Activated CD8-positive, alpha-beta memory T cell treated with anti-CD3 and anti-CD28 coated beads, Interleukin-2, amount 10 ng/mL, durations not matched to agents 7 days and 5 days (primary cell): ENCODE measurements around the gene FHOD3. TPM values are rescaled to one million over a fixed set of nuclear protein-coding genes. Genes with fewer than 3 reads are reported as not detected.

Experiments used
- ATAC-seq: fragments of 150-1000 bp; cut with Tn5 transposase; one replicate; pipeline ENCODE4 v1.10.0; 2021; ENCODE audit warnings: moderate library complexity
- CTCF ChIA-PET: fragments of 350-600 bp; sonication (Branson Sonifier 250); formaldehyde crosslinking; loops from one replicate; lab custom pipeline; 2021; ENCODE audit warnings: antibody characterized with exemption; lab: Charles Lee
- DNase-seq: peaks from one replicate; pipeline ENCODE4 v3.0.0-alpha.2; 2020
- H3K27ac Mint-ChIP-seq: one replicate; pipeline ENCODE4 v1.8.0; 2021; ENCODE audit warnings: mild to moderate bottlenecking, mixed read lengths
- H3K27me3 Mint-ChIP-seq: one replicate; pipeline ENCODE4 v1.8.0; 2021; ENCODE audit warnings: mixed read lengths
- H3K36me3 Mint-ChIP-seq: one replicate; pipeline ENCODE4 v1.8.0; 2021; ENCODE audit warnings: mild to moderate bottlenecking, mixed read lengths
- H3K4me1 Mint-ChIP-seq: one replicate; pipeline ENCODE4 v1.8.0; 2021; ENCODE audit warnings: mixed read lengths
- H3K4me3 Mint-ChIP-seq: one replicate; pipeline ENCODE4 v1.8.0; 2021; ENCODE audit warnings: mild to moderate bottlenecking, moderate library complexity, mixed read lengths
- H3K9me3 Mint-ChIP-seq: one replicate; pipeline ENCODE4 v1.8.0; 2022; ENCODE audit warnings: low read depth, mixed read lengths
- total RNA-seq, 2 experiments: library from RNA; stranded (reverse); gene quantifications; one replicate each; pipeline ENCODE4 v1.2.3, GENCODE V29; 2021

The FHOD3 gene
- total RNA-seq, 2 experiments from 2014 or later, result not detected

DNA sequence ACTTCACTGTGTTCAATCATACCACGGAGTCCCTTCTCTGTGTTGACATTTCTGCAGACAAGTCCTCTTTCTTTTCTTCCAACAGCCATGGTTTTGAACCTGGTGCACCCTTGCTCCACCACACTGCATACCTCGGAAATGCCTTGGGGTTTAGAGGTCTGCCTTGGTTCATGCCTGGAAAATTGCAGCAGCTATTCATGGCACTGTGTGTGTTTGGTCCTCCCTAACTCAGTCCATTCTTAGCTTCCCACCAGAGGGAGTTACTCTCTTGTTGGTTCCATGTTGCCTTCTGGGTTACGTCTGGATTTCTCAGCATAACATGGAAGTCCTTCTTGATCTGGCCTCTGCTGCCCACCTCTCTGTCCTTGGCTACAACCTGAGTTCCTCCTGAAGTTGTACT, 206.0 kb downstream of the FHOD3 start:
- no peak for ATAC-seq
- DNase-seq, result no peak
- CTCF ChIA-PET, result no interaction called here
- no peak overlapping the region for H3K4me3 Mint-ChIP-seq
- H3K27me3 Mint-ChIP-seq, result peaks cover 4% of the 10 kb centered on the region
- no peaks in the 10 kb centered on the region for H3K36me3 Mint-ChIP-seq
- no peak overlapping the region for H3K27ac Mint-ChIP-seq
- no peaks in the 10 kb centered on the region for H3K9me3 Mint-ChIP-seq
- H3K4me1 Mint-ChIP-seq, result no peaks in the 10 kb centered on the region

DNA sequence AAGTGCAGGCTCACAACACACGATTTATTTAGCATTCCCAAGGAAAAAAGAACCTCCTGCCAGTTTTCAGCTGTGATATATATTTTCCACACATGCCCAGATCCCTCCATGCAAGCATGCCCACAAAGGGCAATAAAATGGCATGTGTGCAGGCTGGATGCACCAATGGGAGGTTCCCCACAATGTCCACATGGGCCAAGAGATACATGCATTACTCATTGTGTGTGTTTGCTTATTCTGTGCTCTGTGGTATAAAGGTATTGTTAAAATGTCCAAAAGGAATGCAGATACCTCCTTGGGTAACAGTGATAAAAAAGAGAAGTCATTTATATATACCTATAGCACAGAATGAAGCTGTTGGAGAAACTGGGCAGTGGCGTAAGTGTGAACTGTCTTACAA, 207.4 kb downstream of the FHOD3 start:
- CTCF ChIA-PET, result no interaction called here
- H3K9me3 Mint-ChIP-seq, result no peaks in the 10 kb centered on the region
- no peak for ATAC-seq

DNA sequence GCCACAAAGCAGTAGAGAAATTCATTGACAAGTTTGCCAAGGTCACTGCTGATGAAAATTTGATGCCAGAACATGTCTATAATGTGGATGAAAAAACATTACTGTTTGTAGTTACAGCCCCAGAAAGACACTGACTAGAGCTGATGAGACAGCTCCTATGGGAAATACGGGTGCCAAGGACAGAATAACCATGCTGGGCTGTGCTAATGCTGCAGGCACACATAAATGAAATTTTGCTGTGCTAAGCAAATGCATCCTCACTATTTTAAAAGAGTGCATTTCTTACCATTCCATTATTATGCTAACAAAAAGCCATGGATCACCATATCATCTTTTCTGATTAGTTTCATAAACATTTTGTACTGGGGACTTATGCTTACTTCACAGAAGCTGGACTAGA, 208.2 kb downstream of the FHOD3 start:
- no peak overlapping the region for H3K27ac Mint-ChIP-seq
- H3K4me1 Mint-ChIP-seq, result no peaks in the 10 kb centered on the region
- CTCF ChIA-PET, result no interaction called here
- no peak overlapping the region for H3K4me3 Mint-ChIP-seq
- H3K9me3 Mint-ChIP-seq, result no peaks in the 10 kb centered on the region
- no peak for ATAC-seq
- peaks cover 6% of the 10 kb centered on the region for H3K27me3 Mint-ChIP-seq
- H3K36me3 Mint-ChIP-seq, result no peaks in the 10 kb centered on the region
- DNase-seq, result no peak

More for the DNA sequence above, 207.4 kb downstream of the FHOD3 start:
- Mint-ChIP-seq H3K27me3 (peaks cover 6% of the 10 kb centered on the region), H3K36me3 (no peaks in the 10 kb centered on the region), H3K27ac (no peak overlapping the region), H3K4me3 (no peak overlapping the region), H3K4me1 (no peaks in the 10 kb centered on the region)
- no peak for DNase-seq

DNA sequence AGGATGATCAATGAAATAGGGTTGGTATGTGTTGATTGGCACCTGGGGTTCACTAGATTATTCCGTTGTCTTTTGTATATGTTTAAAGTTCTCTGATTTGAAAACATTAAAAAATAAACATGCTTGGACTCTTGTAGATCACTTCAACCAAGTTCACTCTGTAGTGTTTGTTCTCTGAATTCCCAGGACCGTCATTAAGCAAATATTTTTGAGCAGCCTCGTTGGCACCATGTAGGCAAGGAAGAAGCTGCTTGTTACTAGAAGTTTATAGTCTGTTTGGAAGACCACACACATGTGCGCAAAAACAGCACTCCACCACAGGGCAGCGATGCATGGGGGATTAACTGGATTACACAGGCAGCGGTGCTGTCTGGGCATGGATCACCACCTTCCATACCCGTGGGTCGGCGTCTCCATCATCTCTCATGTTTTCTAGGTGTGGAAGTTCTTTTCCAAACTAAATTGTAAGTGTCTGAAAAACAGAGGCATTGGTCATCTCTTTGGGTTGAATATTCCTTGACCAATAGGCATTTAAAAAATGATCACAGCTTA, 212.2 kb downstream of the FHOD3 start:
- no peak overlapping the region for H3K4me3 Mint-ChIP-seq
- CTCF ChIA-PET, result no interaction called here
- H3K27me3 Mint-ChIP-seq, result peaks cover 6% of the 10 kb centered on the region
- ATAC-seq (no peak), DNase-seq (no peak)
- no peaks in the 10 kb centered on the region for H3K36me3 Mint-ChIP-seq
- no peak overlapping the region for H3K27ac Mint-ChIP-seq
- no peaks in the 10 kb centered on the region for H3K9me3 Mint-ChIP-seq
- H3K4me1 Mint-ChIP-seq, result no peaks in the 10 kb centered on the region

DNA sequence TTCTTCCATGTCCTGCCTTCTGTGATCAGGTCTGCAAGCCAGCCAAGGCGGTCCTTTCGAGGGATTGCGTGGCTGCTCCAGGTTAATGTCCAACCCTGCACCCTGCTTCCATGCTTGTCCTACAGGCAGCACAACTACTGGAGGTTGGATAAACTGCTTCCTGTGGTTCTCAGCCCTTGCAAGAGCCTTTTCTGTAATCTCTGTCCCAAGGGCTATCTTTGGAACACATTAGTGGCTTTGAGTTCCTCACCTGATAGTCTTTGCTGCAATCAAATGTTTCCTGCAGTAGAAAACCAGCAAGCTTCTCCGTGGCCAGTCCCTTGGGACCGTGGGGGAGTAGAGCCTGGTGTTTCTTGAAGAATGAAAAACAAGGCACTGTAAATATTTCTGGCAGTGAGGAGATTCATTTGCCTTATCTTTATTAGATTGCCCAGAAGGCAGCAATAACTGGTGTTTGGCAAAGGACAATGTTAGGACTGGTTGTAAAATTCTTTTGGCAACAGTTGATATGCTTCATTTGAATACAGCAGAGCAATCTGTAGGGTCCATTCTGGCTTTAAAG, 214.4 kb downstream of the FHOD3 start:
- DNase-seq, result no peak
- no peak for ATAC-seq
- no peaks in the 10 kb centered on the region for H3K4me1 Mint-ChIP-seq
- CTCF ChIA-PET, result no interaction called here
- no peak overlapping the region for H3K4me3 Mint-ChIP-seq
- peaks cover 9% of the 10 kb centered on the region for H3K27me3 Mint-ChIP-seq
- no peaks in the 10 kb centered on the region for H3K36me3 Mint-ChIP-seq
- no peaks in the 10 kb centered on the region for H3K9me3 Mint-ChIP-seq
- H3K27ac Mint-ChIP-seq, result no peak overlapping the region

DNA sequence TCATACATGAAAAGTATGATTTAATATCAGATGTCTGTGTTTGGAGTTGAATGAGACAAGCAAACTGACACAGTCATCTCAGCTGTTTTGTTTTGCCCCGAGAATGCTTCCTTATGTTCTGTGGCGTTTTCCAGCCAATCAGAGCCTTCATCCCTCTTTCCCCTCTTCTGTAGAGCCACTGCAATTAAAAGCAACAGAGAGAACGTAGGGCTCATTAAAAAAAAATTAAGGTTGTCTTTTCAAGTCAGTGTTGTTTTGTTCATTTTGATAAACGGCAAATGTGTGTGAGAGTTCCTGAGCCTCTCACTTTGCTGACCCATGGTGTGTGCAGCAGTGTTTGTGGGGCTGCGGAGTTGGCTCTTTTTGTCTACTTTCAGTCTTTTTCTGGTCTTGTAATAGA, 216.0 kb downstream of the FHOD3 start:
- DNase-seq (no peak), ATAC-seq (no peak)
- no peak overlapping the region for H3K27ac Mint-ChIP-seq
- H3K9me3 Mint-ChIP-seq, result no peaks in the 10 kb centered on the region
- H3K4me1 Mint-ChIP-seq, result no peaks in the 10 kb centered on the region
- no peaks in the 10 kb centered on the region for H3K36me3 Mint-ChIP-seq
- no peak overlapping the region for H3K4me3 Mint-ChIP-seq
- peaks cover 7% of the 10 kb centered on the region for H3K27me3 Mint-ChIP-seq
- CTCF ChIA-PET, result no interaction called here

DNA sequence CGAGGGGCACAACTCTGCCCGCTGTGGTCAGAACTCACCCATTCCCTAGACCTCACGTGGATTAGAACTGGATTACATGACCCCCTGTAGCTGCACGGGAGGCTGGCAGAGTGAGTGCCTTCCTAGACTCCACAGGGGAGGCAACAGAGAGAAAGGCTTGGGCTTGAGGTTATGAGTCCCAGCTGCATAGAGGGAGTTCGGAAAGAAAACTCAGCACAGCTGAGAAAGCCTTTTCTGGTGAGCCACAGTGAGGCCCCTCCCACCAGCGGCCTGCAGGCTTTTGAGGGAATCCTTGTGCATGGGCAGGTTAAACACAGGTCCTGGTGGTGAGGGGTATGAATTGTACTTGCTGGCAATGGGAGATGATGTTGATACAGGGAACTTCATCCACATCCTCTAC, 217.3 kb downstream of the FHOD3 start:
- Mint-ChIP-seq H3K4me1 (no peaks in the 10 kb centered on the region), H3K9me3 (no peaks in the 10 kb centered on the region), H3K27ac (no peak overlapping the region), H3K27me3 (peaks cover 6% of the 10 kb centered on the region), H3K36me3 (no peaks in the 10 kb centered on the region), H3K4me3 (no peak overlapping the region)
- CTCF ChIA-PET, result no interaction called here
- ATAC-seq (no peak), DNase-seq (no peak)

DNA sequence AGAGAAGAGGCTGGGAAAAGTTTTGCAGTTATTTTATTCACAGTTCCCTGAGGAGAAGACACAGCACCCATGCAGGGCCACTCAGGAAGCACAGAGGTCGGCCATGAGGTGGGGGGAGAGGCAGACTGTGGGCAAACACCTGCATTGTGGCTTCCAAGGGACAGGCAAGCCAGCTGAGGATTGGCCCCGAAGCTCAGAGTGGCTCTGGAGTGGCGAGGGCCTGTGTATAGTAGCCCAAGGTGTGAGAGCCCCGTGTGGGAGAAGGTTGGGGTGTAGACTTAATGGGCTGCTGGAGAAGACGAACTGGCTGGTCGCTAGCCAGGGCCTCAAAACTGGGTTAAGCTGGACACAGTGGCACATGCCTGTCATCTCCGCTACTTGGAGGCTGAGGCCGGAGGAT, 218.7 kb downstream of the FHOD3 start:
- H3K27ac Mint-ChIP-seq, result no peak overlapping the region
- H3K4me1 Mint-ChIP-seq, result no peaks in the 10 kb centered on the region
- CTCF ChIA-PET, result no interaction called here
- peaks cover 6% of the 10 kb centered on the region for H3K27me3 Mint-ChIP-seq
- H3K4me3 Mint-ChIP-seq, result no peak overlapping the region
- H3K36me3 Mint-ChIP-seq, result no peaks in the 10 kb centered on the region
- H3K9me3 Mint-ChIP-seq, result no peaks in the 10 kb centered on the region
- DNase-seq, result no peak
- ATAC-seq, result no peak

DNA sequence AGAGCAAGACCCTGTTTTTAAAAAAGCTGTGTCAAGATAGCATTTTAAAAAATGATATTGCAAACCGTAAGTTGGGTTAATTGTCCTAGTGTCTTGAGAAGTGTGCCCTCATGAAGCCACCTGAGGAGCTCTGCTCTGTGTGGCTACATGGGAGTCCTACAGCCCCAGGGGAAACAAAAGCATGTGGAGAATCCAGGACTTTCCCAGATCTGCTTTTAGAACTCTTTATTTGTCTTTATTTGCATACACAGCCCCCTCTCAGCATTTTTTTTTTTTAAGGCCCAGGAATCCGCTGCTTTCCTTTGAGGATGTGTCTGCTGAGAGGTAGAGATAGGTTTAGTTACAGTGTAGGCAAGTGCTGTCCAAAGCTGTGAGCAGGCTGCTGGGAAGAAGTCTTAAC, 219.2 kb downstream of the FHOD3 start:
- Mint-ChIP-seq H3K36me3 (no peaks in the 10 kb centered on the region), H3K4me1 (no peaks in the 10 kb centered on the region), H3K27me3 (peaks cover 11% of the 10 kb centered on the region), H3K27ac (no peak overlapping the region), H3K9me3 (no peaks in the 10 kb centered on the region), H3K4me3 (no peak overlapping the region)
- CTCF ChIA-PET, result no interaction called here
- ATAC-seq (no peak), DNase-seq (no peak)

DNA sequence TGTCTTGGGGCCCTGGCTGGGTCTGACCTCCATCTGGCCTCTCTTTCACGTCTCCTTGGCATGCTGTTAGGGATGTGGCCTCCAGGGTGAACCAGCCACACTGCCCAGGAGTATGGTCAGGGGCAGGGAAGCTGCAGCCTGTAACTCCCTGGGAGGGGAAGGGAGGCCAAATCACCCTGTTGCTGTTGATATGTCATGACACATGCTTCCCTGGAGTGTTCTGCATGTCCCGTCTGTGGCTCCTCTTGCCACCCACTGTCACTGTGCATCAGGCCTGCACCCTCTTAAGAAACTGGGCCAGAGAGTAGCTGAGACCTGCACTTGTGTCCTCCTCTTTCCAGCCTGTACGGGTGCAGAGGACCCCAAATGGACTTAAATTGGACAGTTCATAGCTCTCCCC, 221.3 kb downstream of the FHOD3 start:
- H3K4me1 Mint-ChIP-seq, result no peaks in the 10 kb centered on the region
- ATAC-seq, result no peak
- H3K36me3 Mint-ChIP-seq, result no peaks in the 10 kb centered on the region
- H3K4me3 Mint-ChIP-seq, result no peak overlapping the region
- peaks cover 14% of the 10 kb centered on the region for H3K27me3 Mint-ChIP-seq
- CTCF ChIA-PET, result no interaction called here
- H3K9me3 Mint-ChIP-seq, result no peaks in the 10 kb centered on the region
- no peak overlapping the region for H3K27ac Mint-ChIP-seq
- DNase-seq, result no peak

DNA sequence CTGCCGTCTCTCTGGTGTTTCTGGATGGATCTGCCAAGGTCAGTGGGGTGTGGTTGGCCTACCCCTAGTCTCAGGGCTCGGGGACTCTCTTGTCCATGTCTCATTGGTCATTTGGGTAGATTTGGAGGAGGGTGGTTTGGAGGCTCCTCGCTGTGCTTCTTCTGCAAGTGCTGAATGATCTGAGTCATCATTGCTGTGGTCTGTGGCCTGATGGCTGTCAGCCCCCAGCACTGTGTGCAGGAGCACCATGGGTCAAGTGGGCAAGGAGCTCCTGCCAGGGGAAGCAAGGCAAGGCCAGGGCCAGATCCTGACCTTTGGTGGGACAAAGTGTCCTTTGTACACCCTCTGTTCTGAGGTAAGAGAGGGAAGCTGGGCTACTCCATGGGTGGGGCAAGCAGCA, 221.8 kb downstream of the FHOD3 start:
- Mint-ChIP-seq H3K27me3 (peaks cover 14% of the 10 kb centered on the region), H3K36me3 (no peaks in the 10 kb centered on the region), H3K4me1 (no peaks in the 10 kb centered on the region), H3K27ac (no peak overlapping the region), H3K4me3 (no peak overlapping the region), H3K9me3 (no peaks in the 10 kb centered on the region)
- DNase-seq (no peak), ATAC-seq (no peak)
- CTCF ChIA-PET, result no interaction called here

DNA sequence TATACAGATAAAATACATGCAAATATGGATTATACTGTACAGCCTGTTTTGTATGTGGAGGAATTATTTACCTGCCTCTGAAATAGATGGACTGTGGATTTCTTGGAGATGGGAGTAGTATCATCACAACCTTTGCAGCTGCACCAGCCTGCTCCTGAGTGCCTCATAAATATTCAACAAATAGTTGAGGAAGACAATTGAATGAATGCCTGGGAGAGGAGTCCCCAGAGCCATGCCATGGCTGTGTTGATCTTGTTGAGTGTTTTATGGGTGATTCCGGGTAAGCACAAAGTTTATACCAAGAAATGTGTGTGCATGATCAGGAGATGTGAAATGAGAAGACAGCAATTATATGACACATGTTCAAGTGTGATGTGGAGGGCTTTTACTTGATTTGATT, 225.0 kb downstream of the FHOD3 start:
- no peaks in the 10 kb centered on the region for H3K9me3 Mint-ChIP-seq
- DNase-seq, result no peak
- H3K4me1 Mint-ChIP-seq, result no peaks in the 10 kb centered on the region
- H3K4me3 Mint-ChIP-seq, result no peak overlapping the region
- no peaks in the 10 kb centered on the region for H3K36me3 Mint-ChIP-seq
- ATAC-seq, result no peak
- H3K27ac Mint-ChIP-seq, result no peak overlapping the region
- CTCF ChIA-PET, result no interaction called here
- peaks cover 8% of the 10 kb centered on the region for H3K27me3 Mint-ChIP-seq

DNA sequence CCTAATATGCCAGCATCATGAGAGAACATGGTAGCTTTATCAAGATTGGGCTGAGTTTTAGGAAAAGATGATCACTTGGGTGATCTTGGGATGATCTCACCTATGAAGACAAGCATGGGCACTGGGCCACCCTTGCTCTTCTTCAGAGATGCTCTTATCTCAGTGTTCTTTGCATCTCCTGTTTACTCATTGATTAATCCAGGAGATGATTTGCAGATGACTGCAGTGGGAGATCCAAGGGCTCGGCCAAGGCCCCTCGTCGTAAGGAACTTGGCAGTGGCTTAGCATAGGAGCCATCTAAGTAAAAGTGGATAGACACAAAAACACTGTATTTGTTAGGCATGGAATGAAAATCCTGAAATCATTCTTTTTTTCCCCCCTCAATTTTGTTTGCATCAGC, 228.4 kb downstream of the FHOD3 start:
- Mint-ChIP-seq H3K4me3 (no peak overlapping the region), H3K4me1 (no peaks in the 10 kb centered on the region), H3K27me3 (peaks cover 8% of the 10 kb centered on the region), H3K27ac (no peak overlapping the region), H3K36me3 (no peaks in the 10 kb centered on the region), H3K9me3 (no peaks in the 10 kb centered on the region)
- CTCF ChIA-PET, result no interaction called here
- no peak for DNase-seq
- no peak for ATAC-seq

DNA sequence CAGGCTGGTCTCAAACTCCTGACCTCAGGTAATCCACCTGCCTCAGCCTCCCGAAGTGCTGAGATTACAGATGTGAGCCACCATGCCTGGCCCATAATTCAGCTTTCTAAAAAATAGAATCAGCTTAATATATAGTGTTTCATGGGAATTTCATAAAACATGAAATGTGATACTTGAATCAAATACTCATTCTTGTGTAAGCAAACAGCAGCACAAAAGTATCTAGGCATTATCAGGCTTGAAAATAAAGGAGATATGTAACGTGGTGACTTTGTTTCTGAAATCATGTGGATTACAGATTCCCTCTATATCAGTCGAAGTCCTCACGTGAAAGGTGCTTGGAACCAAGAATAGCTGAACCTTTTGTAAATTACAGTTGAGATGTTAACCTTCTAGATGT, 229.1 kb downstream of the FHOD3 start:
- H3K4me3 Mint-ChIP-seq, result no peak overlapping the region
- no peak overlapping the region for H3K27ac Mint-ChIP-seq
- no peak for ATAC-seq
- H3K27me3 Mint-ChIP-seq, result peaks cover 4% of the 10 kb centered on the region
- no peaks in the 10 kb centered on the region for H3K9me3 Mint-ChIP-seq
- CTCF ChIA-PET, result no interaction called here
- H3K36me3 Mint-ChIP-seq, result no peaks in the 10 kb centered on the region
- no peaks in the 10 kb centered on the region for H3K4me1 Mint-ChIP-seq
- no peak for DNase-seq

DNA sequence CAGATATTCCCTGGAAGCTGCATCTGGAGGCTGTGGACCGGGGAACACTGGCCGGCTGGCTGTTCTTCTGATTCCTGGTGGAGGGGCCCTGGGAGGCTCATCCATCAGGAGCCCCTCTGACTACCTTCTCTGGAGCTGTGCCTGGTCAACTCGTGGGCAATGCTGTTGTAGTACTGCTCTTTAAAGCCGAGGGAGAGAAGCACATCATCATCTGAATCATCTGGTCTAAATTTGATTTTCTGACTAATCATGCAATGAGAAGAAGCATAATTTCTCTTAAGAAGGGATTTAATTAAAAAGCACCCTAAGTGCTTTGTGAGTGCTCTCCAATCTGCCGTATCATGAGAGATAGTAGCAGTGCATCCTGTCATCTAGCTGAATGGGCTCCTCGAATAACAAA, 229.5 kb downstream of the FHOD3 start:
- CTCF ChIA-PET, result no interaction called here
- Mint-ChIP-seq H3K4me3 (no peak overlapping the region), H3K27ac (no peak overlapping the region)

More for the DNA sequence above, 229.5 kb downstream of the FHOD3 start:
- no peaks in the 10 kb centered on the region for H3K4me1 Mint-ChIP-seq
- H3K27me3 Mint-ChIP-seq, result peaks cover under 1% of the 10 kb centered on the region
- no peaks in the 10 kb centered on the region for H3K36me3 Mint-ChIP-seq
- no peaks in the 10 kb centered on the region for H3K9me3 Mint-ChIP-seq
- ATAC-seq (no peak), DNase-seq (no peak)
